HEK293T (cell line): ENCODE results near the gene MEIOC.

Source experiments
- ELF4 ChIP-seq: fragments of 450-650 bp; IDR thresholded peaks from 2 replicates; pipeline ENCODE4 v1.6.1; 2017; ENCODE audit warnings: antibody characterized with exemption
- LEF1 ChIP-seq: fragments of 450-650 bp; IDR thresholded peaks from 2 replicates; pipeline ENCODE4 v1.6.1; 2017; ENCODE audit warnings: mild to moderate bottlenecking, borderline replicate concordance
- SUZ12 ChIP-seq: fragments of 450-650 bp; IDR thresholded peaks from 2 replicates; pipeline ENCODE4 v1.6.1; 2016; ENCODE audit warnings: mild to moderate bottlenecking

DNA sequence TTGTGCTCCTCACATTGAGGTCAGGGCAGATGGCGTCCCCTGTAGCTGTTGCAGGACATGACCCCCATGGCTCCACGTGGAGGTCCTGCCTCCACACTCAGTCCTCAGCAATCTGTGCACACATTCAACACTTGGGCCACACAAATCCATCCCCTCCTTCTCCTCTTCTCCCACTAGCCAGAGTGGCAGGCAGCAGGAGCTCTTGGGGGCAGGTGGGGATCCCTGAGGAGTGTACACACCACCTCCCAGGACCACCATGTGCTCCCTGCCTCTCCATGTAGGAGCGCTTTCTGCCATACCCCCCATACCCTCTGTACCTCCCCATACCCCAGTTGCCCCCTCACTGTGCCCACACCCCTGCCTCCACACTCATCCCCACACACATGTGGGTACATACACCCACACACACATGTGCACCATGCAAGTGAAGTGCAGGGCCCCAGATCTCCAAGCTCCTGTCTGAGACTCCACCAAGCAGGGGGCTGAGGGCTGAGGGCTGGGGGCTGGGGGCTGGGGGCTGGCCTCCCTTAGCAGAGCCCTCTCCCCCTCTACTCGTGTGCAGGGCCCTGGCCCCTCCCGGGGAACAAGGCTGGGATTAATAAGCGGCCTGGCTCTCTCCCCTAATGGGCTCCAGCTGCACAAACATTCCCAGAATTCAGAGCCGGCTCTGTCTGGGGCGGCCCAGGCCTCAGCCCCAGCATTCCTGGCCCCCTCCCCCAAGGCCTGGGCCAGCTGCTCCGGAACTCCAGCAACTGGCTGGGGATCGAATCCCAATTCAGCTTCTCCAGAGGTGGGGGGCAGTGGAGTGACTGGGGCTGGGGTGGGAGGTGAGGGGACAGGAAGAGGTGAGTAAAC lies 48.2 kb upstream of the MEIOC start:
- no peak for TF ChIP-seq LEF1
- TF ChIP-seq ELF4, result no peak
- no peak for TF ChIP-seq SUZ12
